Stimulated activated CD8-positive, alpha-beta memory T cell treated with anti-CD3 and anti-CD28 coated beads, Interleukin-7, amount 100 ng/mL, for 4 hours (primary cell): ENCODE measurements around the gene BIRC5.

Source experiments
- DNase-seq, 2 donors: peaks; one replicate each; pipeline ENCODE4 v3.0.0-alpha.2; 2020; ENCODE audit warnings: low read depth in 2 of 2

Gene BIRC5

GRCh38 chr17:78272914-78273258, 58.8 kb downstream of the BIRC5 start:
- DNase-seq: no peak

GRCh38 chr17:78273813-78274212, 59.8 kb downstream of the BIRC5 start:
- DNase-seq: no peak
